ENCODE data around the gene GRK1.

DNA sequence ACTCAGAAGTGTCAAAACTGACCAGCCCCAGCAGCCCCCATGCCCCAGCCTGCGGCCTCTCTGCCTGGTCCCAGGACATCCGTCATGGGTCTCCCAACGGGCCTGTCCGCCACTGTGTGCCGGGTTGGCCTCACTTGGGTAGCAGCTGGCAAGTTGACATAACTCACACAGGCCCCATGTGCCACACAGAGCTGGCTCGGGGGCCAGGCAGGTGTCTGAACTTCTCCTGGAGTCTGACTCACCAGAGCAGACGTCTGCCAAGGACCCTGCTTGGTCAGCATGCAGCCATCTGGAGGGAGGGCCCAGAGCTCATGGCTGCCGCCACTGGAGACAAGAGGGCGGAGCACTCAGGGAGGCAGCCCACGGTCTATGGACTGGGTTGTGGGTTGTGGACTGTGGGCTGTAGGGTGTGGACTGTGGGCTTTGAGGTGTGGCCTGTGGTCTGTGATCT, 60.0 kb downstream of the GRK1 start:
- TF ChIP-seq, protein P1, sequence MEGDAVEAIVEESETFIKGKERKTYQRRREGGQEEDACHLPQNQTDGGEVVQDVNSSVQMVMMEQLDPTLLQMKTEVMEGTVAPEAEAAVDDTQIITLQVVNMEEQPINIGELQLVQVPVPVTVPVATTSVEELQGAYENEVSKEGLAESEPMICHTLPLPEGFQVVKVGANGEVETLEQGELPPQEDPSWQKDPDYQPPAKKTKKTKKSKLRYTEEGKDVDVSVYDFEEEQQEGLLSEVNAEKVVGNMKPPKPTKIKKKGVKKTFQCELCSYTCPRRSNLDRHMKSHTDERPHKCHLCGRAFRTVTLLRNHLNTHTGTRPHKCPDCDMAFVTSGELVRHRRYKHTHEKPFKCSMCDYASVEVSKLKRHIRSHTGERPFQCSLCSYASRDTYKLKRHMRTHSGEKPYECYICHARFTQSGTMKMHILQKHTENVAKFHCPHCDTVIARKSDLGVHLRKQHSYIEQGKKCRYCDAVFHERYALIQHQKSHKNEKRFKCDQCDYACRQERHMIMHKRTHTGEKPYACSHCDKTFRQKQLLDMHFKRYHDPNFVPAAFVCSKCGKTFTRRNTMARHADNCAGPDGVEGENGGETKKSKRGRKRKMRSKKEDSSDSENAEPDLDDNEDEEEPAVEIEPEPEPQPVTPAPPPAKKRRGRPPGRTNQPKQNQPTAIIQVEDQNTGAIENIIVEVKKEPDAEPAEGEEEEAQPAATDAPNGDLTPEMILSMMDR (IDR thresholded peaks at IDR 0.05) = no peak
- no peak for TF ChIP-seq POLR2AphosphoS5 (IDR thresholded peaks at IDR 0.05)
